Activated naive CD4-positive, alpha-beta T cell (primary cell): ENCODE results near the gene SLC2A1.

ENCODE experiments used
- DNase-seq, 4 experiments: peaks; one replicate each; lab custom pipeline; 2025; lab: John Stamatoyannopoulos, UW

The SLC2A1 gene

GRCh38 chr1:42979896-42980800, 21.5 kb upstream of the SLC2A1 start:
- DNase-seq: no peak

- no peak for DNase-seq
Measured at GRCh38 chr1:42979036-42979430, 20.4 kb upstream of the SLC2A1 start.

GRCh38 chr1:42978317-42979035, 19.8 kb upstream of the SLC2A1 start:
- no peak for DNase-seq

- no peak for DNase-seq
Measured at GRCh38 chr1:42977653-42978052, 19.0 kb upstream of the SLC2A1 start.

- no peak for DNase-seq
Measured at GRCh38 chr1:42975561-42976225, 17.0 kb upstream of the SLC2A1 start.

- DNase-seq: no peak
Measured at GRCh38 chr1:42974767-42975437, 16.2 kb upstream of the SLC2A1 start.

- no peak for DNase-seq
Measured at GRCh38 chr1:42973799-42974198, 15.1 kb upstream of the SLC2A1 start.

- no peak for DNase-seq
Measured at GRCh38 chr1:42973286-42973685, 14.6 kb upstream of the SLC2A1 start.

GRCh38 chr1:42971841-42972291, 13.2 kb upstream of the SLC2A1 start:
- DNase-seq: no peak

GRCh38 chr1:42970143-42970542, 11.5 kb upstream of the SLC2A1 start:
- DNase-seq: no peak

GRCh38 chr1:42968654-42969053, 10.0 kb upstream of the SLC2A1 start:
- no peak for DNase-seq

GRCh38 chr1:42966688-42967612, 8.3 kb upstream of the SLC2A1 start:
- no peak for DNase-seq

- DNase-seq: no peak
Measured at GRCh38 chr1:42965378-42965777, 6.7 kb upstream of the SLC2A1 start.

GRCh38 chr1:42964044-42964812, 5.6 kb upstream of the SLC2A1 start:
- DNase-seq: no peak

- no peak for DNase-seq
Measured at GRCh38 chr1:42963378-42964043, 4.8 kb upstream of the SLC2A1 start.

- no peak for DNase-seq
Measured at GRCh38 chr1:42962641-42963377, 4.1 kb upstream of the SLC2A1 start.

GRCh38 chr1:42961312-42962091, 2.8 kb upstream of the SLC2A1 start:
- DNase-seq: no peak
